OCI-LY1 (cell line): ENCODE data around the gene DTNBP1.

Experiments
- EZH2 ChIP-seq: fragments of 200-600 bp; sonication (generic), shearing (Covaris generic); IDR thresholded peaks from 2 replicates; pipeline ENCODE4 v1.8.0; 2017; ENCODE audit warnings: borderline replicate concordance, mixed run types, mild to moderate bottlenecking, antibody characterized with exemption, low read length, moderate library complexity, mixed read lengths
- TF ChIP-seq, protein P1 (sequence below): fragments of 200-600 bp; sonication (generic), shearing (Covaris generic); IDR thresholded peaks from 2 replicates; pipeline ENCODE4 v1.5.1; 2017; ENCODE audit warnings: mild to moderate bottlenecking, antibody characterized with exemption, low read length, moderate library complexity, mixed read lengths

GRCh38 chr6:15615802-15616201 lies 47.0 kb downstream of the DTNBP1 start:
- TF ChIP-seq, protein P1, sequence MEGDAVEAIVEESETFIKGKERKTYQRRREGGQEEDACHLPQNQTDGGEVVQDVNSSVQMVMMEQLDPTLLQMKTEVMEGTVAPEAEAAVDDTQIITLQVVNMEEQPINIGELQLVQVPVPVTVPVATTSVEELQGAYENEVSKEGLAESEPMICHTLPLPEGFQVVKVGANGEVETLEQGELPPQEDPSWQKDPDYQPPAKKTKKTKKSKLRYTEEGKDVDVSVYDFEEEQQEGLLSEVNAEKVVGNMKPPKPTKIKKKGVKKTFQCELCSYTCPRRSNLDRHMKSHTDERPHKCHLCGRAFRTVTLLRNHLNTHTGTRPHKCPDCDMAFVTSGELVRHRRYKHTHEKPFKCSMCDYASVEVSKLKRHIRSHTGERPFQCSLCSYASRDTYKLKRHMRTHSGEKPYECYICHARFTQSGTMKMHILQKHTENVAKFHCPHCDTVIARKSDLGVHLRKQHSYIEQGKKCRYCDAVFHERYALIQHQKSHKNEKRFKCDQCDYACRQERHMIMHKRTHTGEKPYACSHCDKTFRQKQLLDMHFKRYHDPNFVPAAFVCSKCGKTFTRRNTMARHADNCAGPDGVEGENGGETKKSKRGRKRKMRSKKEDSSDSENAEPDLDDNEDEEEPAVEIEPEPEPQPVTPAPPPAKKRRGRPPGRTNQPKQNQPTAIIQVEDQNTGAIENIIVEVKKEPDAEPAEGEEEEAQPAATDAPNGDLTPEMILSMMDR = no peak
- TF ChIP-seq EZH2 = no peak
